NCI-H510A (cell line): Measurements from ENCODE around the gene ALG14.

ENCODE experiments used
- DNase-seq: peaks from one replicate; lab custom pipeline; 2025; lab: John Stamatoyannopoulos, UW

Gene ALG14

GRCh38 chr1:94980582-94981574 is 91.9 kb downstream of the ALG14 start:
- no peak for DNase-seq

DNA sequence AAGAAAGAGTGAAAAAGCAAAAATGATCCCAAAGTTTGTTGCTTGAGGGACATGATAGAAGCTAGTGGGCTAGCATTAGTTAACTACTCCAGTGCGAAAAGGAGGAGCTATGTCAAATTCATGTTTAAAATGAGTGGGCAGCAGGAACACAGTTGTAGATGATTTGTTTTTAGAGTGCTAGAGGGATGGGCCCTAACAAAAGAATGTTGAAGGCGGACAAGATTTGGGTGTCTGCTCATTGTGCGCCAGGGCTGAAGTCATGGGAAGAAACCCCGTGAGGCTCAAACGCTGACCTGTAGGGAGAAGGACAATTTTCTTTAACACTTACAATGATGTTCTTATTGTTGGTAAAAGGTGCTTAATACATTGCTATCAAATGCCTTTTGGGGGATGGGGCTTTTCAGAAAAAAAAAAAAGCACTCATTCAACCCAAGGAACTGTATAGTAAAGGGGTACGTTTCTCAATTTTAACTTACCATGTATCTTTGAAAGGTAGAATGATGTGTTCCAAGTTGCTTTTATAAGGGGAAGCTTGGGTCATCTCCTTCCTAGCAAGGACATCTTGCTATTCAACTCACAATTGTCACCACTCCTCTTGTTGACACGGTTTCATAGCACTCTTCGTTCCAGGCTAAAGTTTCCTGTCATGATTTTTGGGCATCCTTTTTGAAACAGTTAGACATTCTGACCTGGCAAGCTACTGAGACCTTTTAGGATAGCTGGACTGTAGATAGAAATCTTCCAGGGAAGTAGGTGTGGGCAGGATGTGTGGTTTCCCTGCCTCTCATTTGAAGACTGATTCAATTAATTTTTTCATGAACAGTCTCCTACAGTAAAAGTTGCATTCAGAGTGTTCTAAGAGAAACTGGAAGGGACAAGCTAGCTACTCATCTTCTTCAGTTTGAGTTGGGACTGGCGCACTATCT is 92.8 kb downstream of the ALG14 start:
- DNase-seq, result no peak

DNA sequence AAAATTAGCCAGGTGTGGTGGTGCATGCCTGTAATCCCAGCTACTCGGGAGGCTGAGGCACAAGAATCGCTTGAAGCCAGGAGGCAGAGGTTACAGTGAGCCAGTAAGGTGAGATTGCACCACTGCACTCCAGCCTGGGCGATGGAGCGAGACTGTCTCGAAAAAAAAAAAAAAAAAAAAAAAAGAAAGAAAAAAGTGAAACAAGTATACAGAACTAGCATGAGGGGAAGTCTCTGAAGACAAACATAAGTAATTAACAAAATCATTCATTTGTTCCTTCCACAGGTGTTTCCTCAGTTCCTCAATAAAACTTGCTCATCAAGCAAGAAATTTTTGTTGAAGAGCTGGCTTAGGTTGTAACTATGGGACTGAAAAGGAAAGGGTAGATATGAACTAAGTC is 93.6 kb downstream of the ALG14 start:
- DNase-seq, result no peak

- DNase-seq, result no peak
Observed at GRCh38 chr1:94978401-94978800, 94.3 kb downstream of the ALG14 start.

DNA sequence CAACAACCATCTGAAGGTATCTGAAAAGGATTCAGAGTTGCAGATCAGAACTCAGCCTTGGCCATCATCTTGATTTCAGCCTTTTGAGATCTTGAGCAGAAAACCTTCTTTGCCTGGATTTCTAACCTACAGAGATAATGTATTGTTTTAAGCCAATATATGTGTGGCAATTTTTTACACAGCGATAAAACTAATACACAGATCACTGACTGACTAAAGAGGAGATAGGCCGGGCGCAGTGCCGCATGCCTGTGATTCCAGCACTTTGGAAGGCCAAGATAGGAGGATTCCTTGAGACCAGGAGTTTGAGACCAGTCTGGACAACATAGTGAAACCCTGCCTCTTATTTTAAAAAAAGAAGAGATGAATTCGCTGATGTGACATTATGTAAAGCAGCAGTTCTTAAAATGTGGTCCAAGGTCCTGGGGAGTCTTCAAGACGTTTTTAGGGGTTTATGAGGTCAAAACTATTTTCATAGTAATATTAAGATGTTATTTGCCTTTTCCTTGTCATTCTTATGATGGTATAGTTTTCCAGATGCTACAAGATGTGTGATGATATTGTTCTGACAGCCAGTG is 95.7 kb downstream of the ALG14 start:
- no peak for DNase-seq

DNA sequence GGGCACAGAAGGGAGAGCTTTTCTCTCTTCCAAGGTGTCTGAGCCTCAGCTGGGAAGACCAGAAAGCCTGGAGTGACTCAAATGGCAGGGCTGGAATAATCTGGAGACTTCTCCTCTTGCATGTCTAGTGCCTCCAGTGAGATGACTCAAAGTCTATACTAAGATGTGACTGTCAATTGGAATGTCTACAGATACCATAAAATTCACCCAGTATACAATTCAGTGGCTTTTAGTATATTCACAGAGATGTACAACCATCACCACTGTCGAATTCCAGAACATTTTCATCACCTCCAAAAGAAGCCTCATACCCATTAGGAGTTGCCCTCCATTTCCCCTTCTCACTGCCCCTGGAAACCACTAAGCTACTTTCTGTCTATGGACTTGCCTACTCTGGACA is 97.9 kb downstream of the ALG14 start:
- DNase-seq, result no peak

DNA sequence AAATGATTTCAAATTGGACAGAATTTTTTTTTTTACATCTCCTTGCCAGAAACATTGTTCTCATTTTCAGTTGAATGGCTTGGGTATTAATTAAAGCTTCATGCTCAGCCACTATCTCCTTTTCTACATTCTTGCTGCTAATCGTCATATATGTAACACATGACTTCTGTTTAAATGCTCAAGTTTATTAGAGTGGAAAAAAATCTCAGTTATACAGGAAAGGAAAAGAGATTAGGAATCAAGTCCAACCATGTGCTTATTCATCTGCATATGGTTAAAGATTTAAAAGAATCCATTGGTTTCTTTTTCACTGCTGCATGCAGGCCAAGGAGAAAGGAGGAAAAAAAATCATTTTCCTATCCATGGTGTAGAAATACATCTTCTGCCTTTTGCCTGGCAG is 98.5 kb downstream of the ALG14 start:
- no peak for DNase-seq

- no peak for DNase-seq
Observed at GRCh38 chr1:94973309-94973922, 99.3 kb downstream of the ALG14 start.

GRCh38 chr1:94971491-94971924 is 101.2 kb downstream of the ALG14 start:
- DNase-seq, result no peak

DNA sequence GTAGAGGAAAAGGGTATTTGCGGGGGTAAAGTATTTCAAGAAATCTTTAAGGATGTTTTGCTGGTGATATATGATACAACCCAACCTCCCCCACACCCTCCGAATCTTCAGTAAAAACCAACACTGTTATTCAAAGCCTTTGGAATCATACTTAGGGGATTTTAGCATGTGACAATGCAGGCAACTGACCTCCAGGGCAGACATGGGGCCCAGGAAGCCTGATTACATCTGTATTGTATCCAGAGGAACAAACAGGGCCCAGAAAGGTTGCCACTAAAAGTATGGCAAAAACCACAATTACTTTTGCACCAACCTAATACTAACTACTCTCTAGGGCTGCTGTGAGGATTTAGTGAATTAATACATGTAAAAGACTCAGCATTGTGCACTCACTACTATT is 102.0 kb downstream of the ALG14 start:
- DNase-seq, result no peak

DNA sequence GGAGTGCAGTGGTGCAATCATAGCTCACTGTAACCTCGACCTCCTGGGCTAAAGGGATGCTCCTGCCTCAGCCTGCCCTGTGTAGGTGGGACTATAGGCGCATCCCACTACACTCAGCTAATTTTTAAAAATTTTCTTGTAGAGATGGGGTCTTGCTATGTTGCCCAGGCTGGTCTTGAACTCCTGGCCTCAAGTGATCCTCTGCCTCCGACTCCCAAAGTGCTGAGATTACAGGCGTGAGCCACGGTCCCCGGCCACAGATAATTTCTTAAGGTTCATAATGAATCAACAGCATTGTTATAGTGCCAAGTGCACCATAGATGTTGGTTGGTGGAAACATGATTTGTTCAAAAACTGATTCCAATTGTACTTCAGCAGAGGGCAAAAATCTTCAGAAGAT is 103.6 kb downstream of the ALG14 start:
- DNase-seq, result no peak

- DNase-seq, result no peak
Observed at GRCh38 chr1:94966033-94966432, 106.7 kb downstream of the ALG14 start.

- DNase-seq, result no peak
Observed at GRCh38 chr1:94963864-94964263, 108.9 kb downstream of the ALG14 start.

- no peak for DNase-seq
Observed at GRCh38 chr1:94962409-94963265, 110.1 kb downstream of the ALG14 start.

DNA sequence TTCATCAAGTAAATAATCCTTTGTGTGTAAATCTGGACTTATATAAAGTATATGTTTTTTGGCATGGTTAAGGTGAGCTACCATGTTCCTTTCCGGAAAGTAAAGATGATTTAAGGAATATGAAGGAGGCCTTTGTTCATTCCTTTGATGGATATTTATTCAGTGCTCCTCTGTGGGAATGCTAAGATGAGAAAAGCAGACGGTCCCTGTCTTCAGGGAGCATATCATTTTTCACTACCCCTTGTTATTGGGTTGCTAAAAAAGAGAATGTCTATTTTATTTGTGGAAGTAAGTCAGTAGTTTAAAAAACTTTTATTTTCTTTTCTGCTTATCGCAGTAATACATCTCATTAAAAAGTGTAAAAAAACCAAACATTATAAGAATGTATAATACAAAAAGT is 110.8 kb downstream of the ALG14 start:
- DNase-seq, result no peak

DNA sequence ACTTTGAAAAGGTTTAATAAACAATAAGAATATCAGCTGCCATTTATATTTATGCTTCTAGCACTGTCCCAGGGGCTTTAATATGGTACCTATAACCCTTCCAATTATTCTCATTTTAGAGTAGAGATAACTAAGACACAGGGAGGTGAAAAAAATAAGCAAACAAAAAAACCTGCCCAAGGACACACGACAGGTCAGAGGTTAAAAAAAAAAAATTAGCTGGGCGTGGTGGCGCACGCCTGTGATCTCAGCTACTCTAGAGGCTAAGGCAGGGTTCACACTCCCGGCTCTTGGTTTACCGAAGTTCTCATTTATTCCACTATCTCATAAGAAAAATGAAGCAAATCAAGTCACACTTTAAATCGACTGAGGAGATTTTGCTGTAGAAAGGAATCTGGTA is 111.2 kb downstream of the ALG14 start:
- DNase-seq, result no peak

DNA sequence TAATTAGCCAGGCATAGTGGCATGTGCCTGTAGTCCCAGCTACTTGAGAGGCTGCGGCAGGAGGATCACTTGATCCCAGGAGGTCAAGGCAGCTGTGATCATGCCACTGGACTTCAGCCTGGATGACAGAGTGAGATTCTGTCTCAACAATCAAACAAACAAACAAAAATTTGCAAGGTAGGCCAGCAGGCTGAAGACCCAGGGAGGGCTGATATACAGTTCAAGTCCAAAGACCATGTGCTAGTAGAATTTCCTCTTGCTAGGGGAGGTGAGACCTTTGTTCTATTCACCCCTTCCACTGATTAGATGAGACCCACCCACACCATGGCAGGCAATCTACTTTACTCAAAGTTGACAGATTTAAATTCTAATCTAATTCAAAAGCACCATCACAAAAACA is 114.7 kb downstream of the ALG14 start:
- DNase-seq, result no peak

- DNase-seq, result no peak
Observed at GRCh38 chr1:94955767-94956632, 116.8 kb downstream of the ALG14 start.

- no peak for DNase-seq
Observed at GRCh38 chr1:94954263-94955220, 118.2 kb downstream of the ALG14 start.
